ENCODE data around the gene PCBP3. TPM values are rescaled to one million over a fixed set of nuclear protein-coding genes. Genes with fewer than 3 reads are reported as not detected.

The PCBP3 gene
- total and polyA plus RNA-seq, 10 of the 15 experiments (the other 5 are each of a cell fraction or from before 2014, with no cell fraction given): 0.09 to 1.3 (median 0.46) TPM; not detected in 3

- TF ChIP-seq KDM1A (IDR thresholded peaks at IDR 0.05; ENCODE audit: borderline replicate concordance): no peak
These were observed 93.4 kb downstream of the PCBP3 start (continued) for GRCh38 chr21:45736690-45737484.

- CTCF ChIA-PET: interaction anchor here (0.7 to 0.8 kb wide), 2 partner anchors 15 to 181 kb away, joined by 3 read pairs; no protein-coding TSS in a partner anchor
- no peaks in the 10 kb centered on the region for H3K4me1 ChIP-seq (ENCODE audit: control insufficient read depth, insufficient read depth, low read length)
- H3K9me3 ChIP-seq (replicated peaks; ENCODE audit: control insufficient read depth, insufficient read depth, low read length): no peaks in the 10 kb centered on the region
- POLR2A ChIA-PET: no interaction called here
- intact Hi-C loops (cut with micrococcal nuclease; ENCODE audit: unreplicated experiment): no loop called here
- no peaks in the 10 kb centered on the region for H4K20me1 ChIP-seq (ENCODE audit: control insufficient read depth, insufficient read depth)
- no TSS peak for BruUV-seq (replicated peaks)
- 42% methylated on average over 12 of the region's 12 CpGs for WGBS (ENCODE audit: insufficient coverage, insufficient replicate concordance, low lambda C conversion rate, missing lambda C conversion rate)
- no peak overlapping the region for H3K27ac ChIP-seq (ENCODE audit: control insufficient read depth, insufficient read depth)
- no peaks in the 10 kb centered on the region for H3K27me3 ChIP-seq (replicated peaks in 1 of 2; ENCODE audit: control insufficient read depth in 2 of 2, insufficient read depth in 2 of 2, low read length in 1 of 2)
- no peak overlapping the region for H2AFZ ChIP-seq (ENCODE audit: control insufficient read depth, low read depth, low read length)
- no peak overlapping the region for H3K4me2 ChIP-seq (ENCODE audit: control insufficient read depth, insufficient read depth)
- no peak for ATAC-seq
- no peaks in the 10 kb centered on the region for H3K79me2 ChIP-seq (ENCODE audit: control insufficient read depth, insufficient read depth, low read length)
- RAD21 ChIA-PET (ENCODE audit: unreplicated experiment): no interaction called here
- no peak overlapping the region for H3K9ac ChIP-seq (ENCODE audit: control insufficient read depth, insufficient read depth, low read length)
- SMC1A ChIA-PET (ENCODE audit: uncharacterized antibody, unreplicated experiment): no interaction called here
- no peaks in the 10 kb centered on the region for H3K36me3 ChIP-seq (ENCODE audit: control insufficient read depth in 2 of 2, insufficient read depth in 2 of 2, low read length in 1 of 2)
- in situ Hi-C loops (cut with MboI): no loop called here
- no peak for DNase-seq (ENCODE audit: low read depth, low spot score)
- no peak for FAIRE-seq
- H3K4me3 ChIP-seq: no peak overlapping the region
- TF ChIP-seq EP300 (IDR thresholded peaks at IDR 0.05; ENCODE audit: borderline replicate concordance in 1 of 2, control insufficient read depth in 1 of 2, low read depth in 2 of 2, low read length in 2 of 2): no peak
- TF ChIP-seq, protein P1, sequence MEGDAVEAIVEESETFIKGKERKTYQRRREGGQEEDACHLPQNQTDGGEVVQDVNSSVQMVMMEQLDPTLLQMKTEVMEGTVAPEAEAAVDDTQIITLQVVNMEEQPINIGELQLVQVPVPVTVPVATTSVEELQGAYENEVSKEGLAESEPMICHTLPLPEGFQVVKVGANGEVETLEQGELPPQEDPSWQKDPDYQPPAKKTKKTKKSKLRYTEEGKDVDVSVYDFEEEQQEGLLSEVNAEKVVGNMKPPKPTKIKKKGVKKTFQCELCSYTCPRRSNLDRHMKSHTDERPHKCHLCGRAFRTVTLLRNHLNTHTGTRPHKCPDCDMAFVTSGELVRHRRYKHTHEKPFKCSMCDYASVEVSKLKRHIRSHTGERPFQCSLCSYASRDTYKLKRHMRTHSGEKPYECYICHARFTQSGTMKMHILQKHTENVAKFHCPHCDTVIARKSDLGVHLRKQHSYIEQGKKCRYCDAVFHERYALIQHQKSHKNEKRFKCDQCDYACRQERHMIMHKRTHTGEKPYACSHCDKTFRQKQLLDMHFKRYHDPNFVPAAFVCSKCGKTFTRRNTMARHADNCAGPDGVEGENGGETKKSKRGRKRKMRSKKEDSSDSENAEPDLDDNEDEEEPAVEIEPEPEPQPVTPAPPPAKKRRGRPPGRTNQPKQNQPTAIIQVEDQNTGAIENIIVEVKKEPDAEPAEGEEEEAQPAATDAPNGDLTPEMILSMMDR (IDR thresholded peaks at IDR 0.05 in 2 of 3, conservative IDR thresholded peaks at IDR 0.05 in 1 of 3; ENCODE audit: control insufficient read depth in 2 of 3, extremely low read depth in 1 of 3, insufficient read depth in 1 of 3, low read depth in 3 of 3, low read length in 3 of 3): no peak
- TF ChIP-seq CHD1 (IDR thresholded peaks at IDR 0.05; ENCODE audit: low read depth, low read length): no peak
- no peak for TF ChIP-seq MEF2A (IDR thresholded peaks at IDR 0.05; ENCODE audit: insufficient read depth, low read depth, low read length)
- TF ChIP-seq FOS (IDR thresholded peaks at IDR 0.05; ENCODE audit: borderline replicate concordance, extremely low read depth, insufficient read length): no peak
- TF ChIP-seq SMAD5 (IDR thresholded peaks at IDR 0.05; ENCODE audit: low read depth): no peak
- TF ChIP-seq EGR1 (IDR thresholded peaks at IDR 0.05; ENCODE audit: borderline replicate concordance in 1 of 2, low read depth in 2 of 2, low read length in 2 of 2): no peak
- no peak for TF ChIP-seq NFYA (IDR thresholded peaks at IDR 0.05; ENCODE audit: borderline replicate concordance, low read depth, low read length)
- no peak for TF ChIP-seq ZNF384 (IDR thresholded peaks at IDR 0.05; ENCODE audit: borderline replicate concordance, low read depth, low read length)
- TF ChIP-seq KDM1A (IDR thresholded peaks at IDR 0.05; ENCODE audit: borderline replicate concordance): no peak
- TF ChIP-seq, protein P2, sequence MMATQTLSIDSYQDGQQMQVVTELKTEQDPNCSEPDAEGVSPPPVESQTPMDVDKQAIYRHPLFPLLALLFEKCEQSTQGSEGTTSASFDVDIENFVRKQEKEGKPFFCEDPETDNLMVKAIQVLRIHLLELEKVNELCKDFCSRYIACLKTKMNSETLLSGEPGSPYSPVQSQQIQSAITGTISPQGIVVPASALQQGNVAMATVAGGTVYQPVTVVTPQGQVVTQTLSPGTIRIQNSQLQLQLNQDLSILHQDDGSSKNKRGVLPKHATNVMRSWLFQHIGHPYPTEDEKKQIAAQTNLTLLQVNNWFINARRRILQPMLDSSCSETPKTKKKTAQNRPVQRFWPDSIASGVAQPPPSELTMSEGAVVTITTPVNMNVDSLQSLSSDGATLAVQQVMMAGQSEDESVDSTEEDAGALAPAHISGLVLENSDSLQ (IDR thresholded peaks at IDR 0.05): no peak
- no peak for TF ChIP-seq ZBTB4 (CRISPR knock-in tag; IDR thresholded peaks at IDR 0.05)
These were observed 94.1 kb downstream of the PCBP3 start for GRCh38 chr21:45737485-45738166.

All from GM12878 (cell line).